IPS DF 6.9 (cell line): ENCODE measurements around the gene ANTKMT.
A peak's percentile ranks its signal among the peaks of the same experiment; 100 is the strongest.

Source experiments
- DNase-seq: peaks from one replicate; pipeline ENCODE4 v3.0.0-alpha.2; 2013; ENCODE audit warnings: low read depth, low spot score
- H3K27ac ChIP-seq: one replicate; pipeline ENCODE4 v1.5.1; 2013; ENCODE audit warnings: low read length, control low read depth
- H3K27me3 ChIP-seq: 2 replicates; pipeline ENCODE4 v1.6.1; 2013; ENCODE audit warnings: mild to moderate bottlenecking, low read length; ENCODE audit not compliant: control insufficient read depth, insufficient read depth
- H3K36me3 ChIP-seq: 2 replicates; pipeline ENCODE4 v1.6.1; 2013; ENCODE audit warnings: low read length; ENCODE audit not compliant: control insufficient read depth, insufficient read depth
- H3K4me1 ChIP-seq: 2 replicates; pipeline ENCODE4 v1.6.1; 2013; ENCODE audit warnings: low read length; ENCODE audit not compliant: control insufficient read depth, insufficient read depth
- H3K4me3 ChIP-seq: 2 replicates; pipeline ENCODE4 v1.5.1; 2013; ENCODE audit warnings: mild to moderate bottlenecking, low read length
- H3K9me3 ChIP-seq: 2 replicates; pipeline ENCODE4 v1.6.1; 2013; ENCODE audit warnings: low read length, inconsistent platforms; ENCODE audit not compliant: control insufficient read depth, insufficient read depth
- WGBS: extraction: QIAGEN DNeasy Blood & Tissue Kit; methylation state at CpG from one replicate; pipeline ENCODE4 v1.1.7; 2013; ENCODE audit warnings: mixed read lengths, missing lambda C conversion rate; ENCODE audit not compliant: insufficient read length, insufficient coverage; 5-methylcytosine and 5-hydroxymethylcytosine counted together

ANTKMT gene

GRCh38 chr16:720990-721764, at the start of gene ANTKMT:
Gene ANTKMT, plus strand, starts transcription at chr16:721146. Its CDS starts 129 bp downstream, at chr16:721275.
- no peaks in the 10 kb centered on the region for H3K9me3 ChIP-seq
- H3K27me3 ChIP-seq: no peaks in the 10 kb centered on the region
- DNase-seq: no peak
- no peak within 1 kb of the TSS for H3K27ac ChIP-seq
- WGBS: no CpG with 5 or more reads among the region's 106 CpGs
- H3K4me3 ChIP-seq: peak within 1 kb of the TSS; percentile 97
- H3K36me3 ChIP-seq: no peaks in the 10 kb centered on the region; the same call in 1 of the 2 replicates
- peaks cover 7% of the 10 kb centered on the region; the same call in 1 of the 2 replicates for H3K4me1 ChIP-seq

- Histone ChIP-seq H3K9me3 (no peaks in the 10 kb centered on the region), H3K27ac (no peak overlapping the region), H3K27me3 (no peaks in the 10 kb centered on the region), H3K4me3 (no peak overlapping the region), H3K4me1 (no peaks in the 10 kb centered on the region), H3K36me3 (peaks cover 44% of the 10 kb centered on the region)
- no CpG with 5 or more reads among the region's 40 CpGs for WGBS
- no peak for DNase-seq
Observed at GRCh38 chr16:671353-672131, 49.4 kb upstream of the ANTKMT start.

GRCh38 chr16:672371-672770, 48.6 kb upstream of the ANTKMT start:
- no peaks in the 10 kb centered on the region for H3K27me3 ChIP-seq
- no peak overlapping the region for H3K4me3 ChIP-seq
- no peak overlapping the region for H3K27ac ChIP-seq
- DNase-seq: no peak
- no peaks in the 10 kb centered on the region for H3K9me3 ChIP-seq
- no CpG with 5 or more reads among the region's 19 CpGs for WGBS
- H3K36me3 ChIP-seq: peaks cover 44% of the 10 kb centered on the region
- peaks cover 3% of the 10 kb centered on the region; the same call in 1 of the 2 replicates for H3K4me1 ChIP-seq

- no peak for DNase-seq
- peaks cover 3% of the 10 kb centered on the region; the same call in 1 of the 2 replicates for H3K4me1 ChIP-seq
- H3K27me3 ChIP-seq: no peaks in the 10 kb centered on the region
- WGBS: no CpG with 5 or more reads among the region's 21 CpGs
- H3K4me3 ChIP-seq: no peak overlapping the region
- no peaks in the 10 kb centered on the region for H3K9me3 ChIP-seq
- peaks cover 44% of the 10 kb centered on the region for H3K36me3 ChIP-seq
- H3K27ac ChIP-seq: no peak overlapping the region
Observed at GRCh38 chr16:672851-673250, 48.1 kb upstream of the ANTKMT start.

- WGBS: no CpG with 5 or more reads among the region's 18 CpGs
- Histone ChIP-seq H3K9me3 (no peaks in the 10 kb centered on the region), H3K4me3 (no peak overlapping the region), H3K27ac (no peak overlapping the region), H3K36me3 (peaks cover 44% of the 10 kb centered on the region), H3K27me3 (no peaks in the 10 kb centered on the region), H3K4me1 (peaks cover 3% of the 10 kb centered on the region; the same call in 1 of the 2 replicates)
- DNase-seq: no peak
Observed at GRCh38 chr16:673399-673991, 47.5 kb upstream of the ANTKMT start.

GRCh38 chr16:674214-674881, 46.6 kb upstream of the ANTKMT start:
- WGBS: no CpG with 5 or more reads among the region's 22 CpGs
- H3K27ac ChIP-seq: no peak overlapping the region
- no peaks in the 10 kb centered on the region for H3K9me3 ChIP-seq
- peaks cover 41% of the 10 kb centered on the region for H3K36me3 ChIP-seq
- H3K4me1 ChIP-seq: peaks cover 7% of the 10 kb centered on the region
- DNase-seq: no peak
- H3K4me3 ChIP-seq: no peak overlapping the region
- no peaks in the 10 kb centered on the region for H3K27me3 ChIP-seq

- Histone ChIP-seq H3K27me3 (no peaks in the 10 kb centered on the region), H3K36me3 (peaks cover 32% of the 10 kb centered on the region), H3K27ac (no peak within 1 kb of the TSS), H3K9me3 (no peaks in the 10 kb centered on the region), H3K4me1 (peaks cover 7% of the 10 kb centered on the region), H3K4me3 (peak within 1 kb of the TSS; percentile 42; the same call in 1 of the 2 replicates)
- no peak for DNase-seq
- no CpG with 5 or more reads among the region's 73 CpGs for WGBS
Observed at GRCh38 chr16:674968-675883, 45.7 kb upstream of the ANTKMT start, which contains the start of gene RHBDL1. Gene RHBDL1, plus strand, starts transcription at chr16:675671. Its CDS starts 120 bp downstream, at chr16:675791.

- Histone ChIP-seq H3K9me3 (no peaks in the 10 kb centered on the region), H3K36me3 (peaks cover 24% of the 10 kb centered on the region), H3K4me1 (peaks cover 7% of the 10 kb centered on the region), H3K27me3 (no peaks in the 10 kb centered on the region), H3K4me3 (peak overlapping the region; percentile 20; the same call in 1 of the 2 replicates), H3K27ac (no peak overlapping the region)
- no CpG with 5 or more reads among the region's 25 CpGs for WGBS
- DNase-seq: no peak
Observed at GRCh38 chr16:675884-676564, 44.9 kb upstream of the ANTKMT start.

- no peak for DNase-seq
- no peaks in the 10 kb centered on the region for H3K9me3 ChIP-seq
- WGBS: no CpG with 5 or more reads among the region's 21 CpGs
- no peak overlapping the region for H3K4me3 ChIP-seq
- H3K27me3 ChIP-seq: no peaks in the 10 kb centered on the region
- H3K27ac ChIP-seq: no peak overlapping the region
- H3K4me1 ChIP-seq: peaks cover 9% of the 10 kb centered on the region
- H3K36me3 ChIP-seq: peaks cover 19% of the 10 kb centered on the region
Observed at GRCh38 chr16:676565-676902, 44.4 kb upstream of the ANTKMT start.
